PC-9 (cell line): ENCODE results near the gene STX8.

Source experiments
- EZH2 ChIP-seq: fragments of 200-600 bp; sonication (generic); IDR thresholded peaks from 2 replicates; pipeline ENCODE4 v1.8.0; 2017; ENCODE audit warnings: antibody characterized with exemption, low read depth
- TF ChIP-seq, protein P1 (sequence below): fragments of 200-600 bp; sonication (generic); conservative IDR thresholded peaks from 2 replicates; pipeline ENCODE4 v1.6.1; 2017; ENCODE audit warnings: mixed run types, antibody characterized with exemption, mild to moderate bottlenecking, moderate library complexity

DNA sequence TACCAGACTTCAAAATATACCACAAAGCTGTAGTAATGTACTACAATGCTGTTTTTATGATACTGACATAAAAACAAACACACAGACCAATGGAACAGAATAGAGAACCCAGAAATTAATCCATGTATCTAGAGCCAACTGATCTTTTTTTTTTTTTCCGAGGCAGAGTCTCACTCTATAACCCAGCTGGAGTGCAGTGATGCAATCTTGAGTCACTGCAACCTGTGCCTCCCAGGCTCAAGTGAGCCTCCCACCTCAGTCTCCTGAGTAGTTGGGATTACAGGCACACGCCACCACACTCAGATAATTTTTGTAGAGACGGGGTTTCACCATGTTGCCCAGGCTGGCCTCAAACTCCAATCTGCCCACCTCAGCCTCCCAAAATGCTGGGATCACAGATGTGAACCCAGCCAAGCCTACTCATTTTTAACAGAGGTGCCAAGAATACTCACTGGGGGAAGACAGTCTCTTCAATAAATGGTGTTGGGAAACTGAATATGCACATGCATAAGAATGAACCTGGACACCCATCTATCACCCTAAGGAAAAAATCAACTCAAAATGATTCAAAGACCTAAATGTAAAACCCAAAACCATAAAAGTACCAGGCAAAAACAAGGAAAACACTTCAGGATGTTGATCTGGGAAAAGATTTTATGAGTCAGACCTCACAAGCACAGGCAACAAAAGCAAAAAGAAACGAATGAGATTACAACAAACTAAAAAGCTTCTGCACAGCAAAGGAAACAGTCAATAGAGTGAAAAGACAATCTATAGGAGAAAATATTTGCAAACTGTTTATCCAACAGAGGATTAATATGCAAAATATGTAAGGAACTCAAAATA, 63.1 kb downstream of the STX8 start:
- TF ChIP-seq, protein P1, sequence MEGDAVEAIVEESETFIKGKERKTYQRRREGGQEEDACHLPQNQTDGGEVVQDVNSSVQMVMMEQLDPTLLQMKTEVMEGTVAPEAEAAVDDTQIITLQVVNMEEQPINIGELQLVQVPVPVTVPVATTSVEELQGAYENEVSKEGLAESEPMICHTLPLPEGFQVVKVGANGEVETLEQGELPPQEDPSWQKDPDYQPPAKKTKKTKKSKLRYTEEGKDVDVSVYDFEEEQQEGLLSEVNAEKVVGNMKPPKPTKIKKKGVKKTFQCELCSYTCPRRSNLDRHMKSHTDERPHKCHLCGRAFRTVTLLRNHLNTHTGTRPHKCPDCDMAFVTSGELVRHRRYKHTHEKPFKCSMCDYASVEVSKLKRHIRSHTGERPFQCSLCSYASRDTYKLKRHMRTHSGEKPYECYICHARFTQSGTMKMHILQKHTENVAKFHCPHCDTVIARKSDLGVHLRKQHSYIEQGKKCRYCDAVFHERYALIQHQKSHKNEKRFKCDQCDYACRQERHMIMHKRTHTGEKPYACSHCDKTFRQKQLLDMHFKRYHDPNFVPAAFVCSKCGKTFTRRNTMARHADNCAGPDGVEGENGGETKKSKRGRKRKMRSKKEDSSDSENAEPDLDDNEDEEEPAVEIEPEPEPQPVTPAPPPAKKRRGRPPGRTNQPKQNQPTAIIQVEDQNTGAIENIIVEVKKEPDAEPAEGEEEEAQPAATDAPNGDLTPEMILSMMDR = no peak
- no peak for TF ChIP-seq EZH2
